Osteoblast (primary cell): ENCODE data around the gene MPPED1. TPM values are rescaled to one million over a fixed set of nuclear protein-coding genes. Genes with fewer than 3 reads are reported as not detected.

Experiments used
- DNase-seq: peaks from one replicate; pipeline ENCODE4 v3.0.0; 2011; ENCODE audit warnings: low spot score, mixed read lengths; ENCODE audit not compliant: insufficient read length; ENCODE audit errors: missing footprints
- H2AFZ ChIP-seq: 2 replicates; pipeline ENCODE4 v1.6.0; 2011; ENCODE audit warnings: mild to moderate bottlenecking, low read length
- H3K27ac ChIP-seq: 2 replicates; pipeline ENCODE4 v1.5.1; 2011; ENCODE audit warnings: mild to moderate bottlenecking, low read depth, low read length, moderate library complexity
- H3K27me3 ChIP-seq: 2 replicates; pipeline ENCODE4 v1.6.0; 2012; ENCODE audit warnings: mild to moderate bottlenecking, control low read depth, inconsistent platforms, low read length, moderate library complexity; ENCODE audit not compliant: insufficient read depth
- H3K36me3 ChIP-seq: 2 replicates; pipeline ENCODE4 v1.5.1; 2011; ENCODE audit warnings: mild to moderate bottlenecking, low read length, control low read depth, moderate library complexity; ENCODE audit not compliant: insufficient read depth
- H3K4me1 ChIP-seq: 2 replicates; pipeline ENCODE4 v1.5.1; 2011; ENCODE audit warnings: mild to moderate bottlenecking, low read length, control low read depth, moderate library complexity; ENCODE audit not compliant: insufficient read depth
- H3K4me2 ChIP-seq: 2 replicates; pipeline ENCODE4 v1.6.0; 2011; ENCODE audit warnings: mild to moderate bottlenecking, low read length; ENCODE audit not compliant: insufficient read depth
- H3K4me3 ChIP-seq: fragments of 200-600 bp; sonication (generic); 3 replicates; pipeline ENCODE4 v1.5.1; 2012; ENCODE audit warnings: mild to moderate bottlenecking, low read length, inconsistent platforms; ENCODE audit not compliant: insufficient read depth
- H3K79me2 ChIP-seq: 2 replicates; pipeline ENCODE4 v1.6.0; 2012; ENCODE audit warnings: mild to moderate bottlenecking, low read length, control low read depth, inconsistent platforms; ENCODE audit not compliant: insufficient read depth
- H3K9me3 ChIP-seq: 2 replicates; pipeline ENCODE4 v1.5.1; 2011; ENCODE audit warnings: low read depth, low read length, control low read depth
- H4K20me1 ChIP-seq: 2 replicates; pipeline ENCODE4 v1.6.0; 2012; ENCODE audit warnings: mild to moderate bottlenecking, low read length, control low read depth; ENCODE audit not compliant: insufficient read depth
- CTCF ChIP-seq: IDR thresholded peaks from 2 replicates; pipeline ENCODE4 v1.5.1; 2011; ENCODE audit warnings: mild to moderate bottlenecking, low read depth, low read length, moderate library complexity; ENCODE audit errors: extremely low read depth
- total RNA-seq: library from RNA; depleted of rRNA; stranded (reverse); fragments of >200 nt; gene quantifications from 2 replicates; pipeline ENCODE4 v1.2.3, GENCODE V29; 2012

The MPPED1 gene
- total RNA-seq, 1 donor, result not detected

GRCh38 chr22:43531651-43532050, 119.8 kb downstream of the MPPED1 start:
- Histone ChIP-seq H2AFZ (no peak overlapping the region), H3K4me2 (no peak overlapping the region), H3K27me3 (no peaks in the 10 kb centered on the region), H4K20me1 (no peaks in the 10 kb centered on the region), H3K9me3 (no peaks in the 10 kb centered on the region), H3K36me3 (no peaks in the 10 kb centered on the region), H3K79me2 (no peaks in the 10 kb centered on the region), H3K4me1 (no peaks in the 10 kb centered on the region), H3K27ac (no peak overlapping the region), H3K4me3 (no peak overlapping the region)
- no peak for TF ChIP-seq CTCF
- DNase-seq, result no peak

GRCh38 chr22:43532301-43533155, 120.7 kb downstream of the MPPED1 start:
- H2AFZ ChIP-seq, result no peak overlapping the region
- no peaks in the 10 kb centered on the region for H3K9me3 ChIP-seq
- no peaks in the 10 kb centered on the region for H3K36me3 ChIP-seq
- H3K79me2 ChIP-seq, result no peaks in the 10 kb centered on the region
- H3K4me1 ChIP-seq, result no peaks in the 10 kb centered on the region
- TF ChIP-seq CTCF, result no peak
- no peak overlapping the region for H3K4me2 ChIP-seq
- no peak overlapping the region for H3K4me3 ChIP-seq
- no peaks in the 10 kb centered on the region for H4K20me1 ChIP-seq
- H3K27ac ChIP-seq, result no peak overlapping the region
- no peaks in the 10 kb centered on the region for H3K27me3 ChIP-seq
- no peak for DNase-seq

GRCh38 chr22:43533156-43533530, 121.3 kb downstream of the MPPED1 start:
- Histone ChIP-seq H3K4me3 (no peak overlapping the region), H3K4me1 (no peaks in the 10 kb centered on the region), H3K27ac (no peak overlapping the region), H4K20me1 (no peaks in the 10 kb centered on the region), H2AFZ (no peak overlapping the region), H3K27me3 (no peaks in the 10 kb centered on the region), H3K36me3 (no peaks in the 10 kb centered on the region), H3K9me3 (no peaks in the 10 kb centered on the region), H3K4me2 (no peak overlapping the region), H3K79me2 (no peaks in the 10 kb centered on the region)
- DNase-seq, result no peak
- TF ChIP-seq CTCF, result no peak

- H3K27me3 ChIP-seq, result no peaks in the 10 kb centered on the region
- no peaks in the 10 kb centered on the region for H3K4me1 ChIP-seq
- H2AFZ ChIP-seq, result no peak overlapping the region
- H4K20me1 ChIP-seq, result no peaks in the 10 kb centered on the region
- H3K4me2 ChIP-seq, result no peak overlapping the region
- no peak overlapping the region for H3K4me3 ChIP-seq
- H3K27ac ChIP-seq, result no peak overlapping the region
- no peaks in the 10 kb centered on the region for H3K79me2 ChIP-seq
- no peak for DNase-seq
- H3K36me3 ChIP-seq, result no peaks in the 10 kb centered on the region
- TF ChIP-seq CTCF, result no peak
- no peaks in the 10 kb centered on the region for H3K9me3 ChIP-seq
Measured at GRCh38 chr22:43533656-43534428, 122.0 kb downstream of the MPPED1 start.
